ENCODE data around the gene RAP1A.

The RAP1A gene

GRCh38 chr1:111756124-111756513 is 136.5 kb downstream of the RAP1A start:
- no peak for DNase-seq (ENCODE audit: low read depth, low spot score)

DNA sequence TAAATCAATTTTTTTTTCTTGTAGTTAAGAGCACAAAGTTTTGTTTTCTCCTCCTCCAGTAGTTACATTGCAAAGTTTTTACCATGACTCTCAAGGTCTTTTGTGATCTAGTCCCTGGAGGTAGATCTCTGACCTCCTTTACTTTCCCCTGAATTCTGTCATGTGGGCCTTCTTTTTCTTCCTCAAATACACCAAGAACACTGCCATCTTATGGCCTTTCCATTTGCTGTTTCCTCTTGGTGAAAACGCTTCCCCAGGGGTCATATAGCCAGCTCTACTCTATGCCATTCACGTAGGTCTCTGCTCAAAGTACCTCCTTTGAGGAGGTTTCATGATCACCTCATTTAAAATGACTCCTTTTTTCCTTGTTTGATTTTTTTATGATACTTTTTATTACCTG is 138.8 kb downstream of the RAP1A start:
- DNase-seq (ENCODE audit: low read depth, low spot score), result no peak

DNA sequence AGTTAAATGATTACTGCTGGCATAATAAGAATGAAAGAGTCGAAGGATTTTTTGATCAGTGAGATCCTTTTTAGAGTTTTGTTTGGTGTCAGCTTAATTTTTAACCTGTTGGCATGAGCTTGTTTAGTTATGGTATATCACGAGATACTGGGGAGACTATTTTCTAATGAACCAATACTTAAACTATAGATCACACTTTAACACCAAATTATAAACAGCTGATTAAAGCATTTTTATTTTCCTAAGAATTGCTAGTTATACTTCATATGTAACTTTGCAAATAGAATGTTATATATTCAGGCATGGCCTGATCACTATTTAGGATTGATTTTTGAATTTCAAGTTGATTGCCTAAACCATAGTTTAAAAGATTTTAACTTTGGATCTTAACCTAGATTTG is 142.1 kb downstream of the RAP1A start:
- DNase-seq (ENCODE audit: low read depth, low spot score), result no peak

DNA sequence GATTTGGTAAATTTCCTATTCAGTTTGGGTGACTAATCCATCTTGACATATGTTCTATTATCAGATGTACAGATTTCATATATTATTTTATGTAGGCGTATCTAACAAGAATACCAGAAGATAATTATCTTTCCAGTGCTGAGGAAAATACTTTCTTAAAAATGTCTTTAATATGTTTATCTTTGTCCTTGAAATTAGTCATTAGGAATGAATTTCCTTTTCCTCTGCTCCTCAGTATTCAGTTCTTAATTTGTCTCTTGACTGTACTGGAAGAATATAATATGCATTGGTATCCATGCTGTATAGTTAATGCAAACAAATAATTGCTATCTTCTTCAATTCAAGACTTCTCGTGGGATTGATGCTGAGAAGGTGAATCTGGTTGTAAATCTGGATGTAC is 142.7 kb downstream of the RAP1A start:
- DNase-seq (ENCODE audit: low read depth, low spot score), result no peak

Data from iPS DF 19.7 (cell line).